ENCODE results near the gene AFAP1L2. TPM values are rescaled to one million over a fixed set of nuclear protein-coding genes. Genes with fewer than 3 reads are reported as not detected.

AFAP1L2 gene
- total and polyA plus RNA-seq, 9 of the 15 experiments (the other 6 are each of a cell fraction or from before 2014, with no cell fraction given), result 0.07 TPM; not detected in 8

DNA sequence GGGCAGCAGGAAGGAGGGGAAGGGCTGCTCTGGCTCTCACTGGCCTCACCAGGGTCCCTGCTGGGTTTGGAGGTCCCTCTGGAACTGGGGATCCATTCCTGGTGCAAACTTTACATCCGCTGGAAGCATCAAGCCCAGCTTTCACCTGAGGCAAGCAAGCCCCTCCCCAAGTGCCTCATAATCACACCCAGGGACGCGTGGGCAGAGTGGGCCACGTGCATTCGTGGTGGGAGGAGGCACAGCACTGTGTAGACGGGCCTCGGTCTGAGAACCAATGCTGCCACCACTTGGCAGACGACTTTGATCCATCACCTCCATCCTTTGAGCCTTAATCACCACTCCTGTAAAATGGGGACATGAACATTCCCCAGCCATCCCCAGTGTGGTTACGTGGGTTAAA, 91.2 kb downstream of the AFAP1L2 start:
- H3K36me3 ChIP-seq (ENCODE audit: control insufficient read depth, insufficient read depth, low read length), result no peaks in the 10 kb centered on the region
- DNase-seq (ENCODE audit: extremely low read depth in 1 of 4, low spot score in 3 of 4) (no peak), ATAC-seq (no peak), FAIRE-seq (no peak)
- intact Hi-C loops (cut with micrococcal nuclease), result no loop called here
- H2AFZ ChIP-seq (ENCODE audit: low read depth, low read length), result no peak overlapping the region
- no peaks in the 10 kb centered on the region for H3K79me2 ChIP-seq (ENCODE audit: control insufficient read depth, insufficient read depth, low read length)
- H3K9ac ChIP-seq (ENCODE audit: insufficient read depth in 1 of 2, low read depth in 2 of 2, low read length in 2 of 2), result no peak overlapping the region
- H4K20me1 ChIP-seq (replicated peaks; ENCODE audit: control insufficient read depth, insufficient read depth, low read length), result no peaks in the 10 kb centered on the region
- peaks cover 0 to 43% of the 10 kb centered on the region in 2 experiments; a peak in 3 of 5 replicates for H3K27me3 ChIP-seq (ENCODE audit: control insufficient read depth in 2 of 2, insufficient read depth in 2 of 2, low read length in 2 of 2)
- in situ Hi-C loops (cut with MboI), result no loop called here
- no peak overlapping the region for H3K27ac ChIP-seq (ENCODE audit: extremely low read depth, low read depth, low read length)
- CTCF ChIA-PET (ENCODE audit: low intra/inter-chr PET ratio), result no interaction called here
- no peak overlapping the region for H3K4me2 ChIP-seq (ENCODE audit: insufficient read depth, low read length)
- TF ChIP-seq ARNT (IDR thresholded peaks at IDR 0.05) (no peak), E2F1 (CRISPR knock-in tag; IDR thresholded peaks at IDR 0.05) (no peak), HDGF (IDR thresholded peaks at IDR 0.05) (no peak), SMAD4 (CRISPR knock-in tag; conservative IDR thresholded peaks at IDR 0.05) (no peak), MAFG (tag; conservative IDR thresholded peaks at IDR 0.05) (no peak), PHB2 (IDR thresholded peaks at IDR 0.05; ENCODE audit: low read depth) (no peak), TRIM24 (IDR thresholded peaks at IDR 0.05) (no peak), SRF (CRISPR knock-in tag; IDR thresholded peaks at IDR 0.05) (no peak), NR2F6 (CRISPR knock-in tag; IDR thresholded peaks at IDR 0.05) (no peak), ZKSCAN1 (IDR thresholded peaks at IDR 0.05; ENCODE audit: low read depth, low read length) (no peak), TSC22D4 (tag; IDR thresholded peaks at IDR 0.05) (no peak), NFRKB (IDR thresholded peaks at IDR 0.05; ENCODE audit: low read depth) (no peak), EP400 (IDR thresholded peaks at IDR 0.05) (no peak), LEF1 (IDR thresholded peaks at IDR 0.05) (no peak), THRAP3 (IDR thresholded peaks at IDR 0.05; ENCODE audit: borderline replicate concordance) (no peak), SMC3 (conservative IDR thresholded peaks at IDR 0.05; ENCODE audit: insufficient read depth, low read depth, low read length) (no peak), SIX5 (IDR thresholded peaks at IDR 0.05; ENCODE audit: borderline replicate concordance in 1 of 2, insufficient read depth in 1 of 2, low read depth in 1 of 2, low read length in 2 of 2) (no peak), SNIP1 (IDR thresholded peaks at IDR 0.05; ENCODE audit: low read depth) (no peak)
- TF ChIP-seq, protein P1, sequence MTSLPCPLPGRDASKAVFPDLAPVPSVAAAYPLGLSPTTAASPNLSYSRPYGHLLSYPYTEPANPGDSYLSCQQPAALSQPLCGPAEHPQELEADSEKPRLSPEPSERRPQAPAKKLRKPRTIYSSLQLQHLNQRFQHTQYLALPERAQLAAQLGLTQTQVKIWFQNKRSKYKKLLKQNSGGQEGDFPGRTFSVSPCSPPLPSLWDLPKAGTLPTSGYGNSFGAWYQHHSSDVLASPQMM (CRISPR knock-in tag; IDR thresholded peaks at IDR 0.05), result no peak
- TF ChIP-seq, protein P2, sequence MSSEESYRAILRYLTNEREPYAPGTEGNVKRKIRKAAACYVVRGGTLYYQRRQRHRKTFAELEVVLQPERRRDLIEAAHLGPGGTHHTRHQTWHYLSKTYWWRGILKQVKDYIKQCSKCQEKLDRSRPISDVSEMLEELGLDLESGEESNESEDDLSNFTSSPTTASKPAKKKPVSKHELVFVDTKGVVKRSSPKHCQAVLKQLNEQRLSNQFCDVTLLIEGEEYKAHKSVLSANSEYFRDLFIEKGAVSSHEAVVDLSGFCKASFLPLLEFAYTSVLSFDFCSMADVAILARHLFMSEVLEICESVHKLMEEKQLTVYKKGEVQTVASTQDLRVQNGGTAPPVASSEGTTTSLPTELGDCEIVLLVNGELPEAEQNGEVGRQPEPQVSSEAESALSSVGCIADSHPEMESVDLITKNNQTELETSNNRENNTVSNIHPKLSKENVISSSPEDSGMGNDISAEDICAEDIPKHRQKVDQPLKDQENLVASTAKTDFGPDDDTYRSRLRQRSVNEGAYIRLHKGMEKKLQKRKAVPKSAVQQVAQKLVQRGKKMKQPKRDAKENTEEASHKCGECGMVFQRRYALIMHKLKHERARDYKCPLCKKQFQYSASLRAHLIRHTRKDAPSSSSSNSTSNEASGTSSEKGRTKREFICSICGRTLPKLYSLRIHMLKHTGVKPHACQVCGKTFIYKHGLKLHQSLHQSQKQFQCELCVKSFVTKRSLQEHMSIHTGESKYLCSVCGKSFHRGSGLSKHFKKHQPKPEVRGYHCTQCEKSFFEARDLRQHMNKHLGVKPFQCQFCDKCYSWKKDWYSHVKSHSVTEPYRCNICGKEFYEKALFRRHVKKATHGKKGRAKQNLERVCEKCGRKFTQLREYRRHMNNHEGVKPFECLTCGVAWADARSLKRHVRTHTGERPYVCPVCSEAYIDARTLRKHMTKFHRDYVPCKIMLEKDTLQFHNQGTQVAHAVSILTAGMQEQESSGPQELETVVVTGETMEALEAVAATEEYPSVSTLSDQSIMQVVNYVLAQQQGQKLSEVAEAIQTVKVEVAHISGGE (CRISPR knock-in tag; IDR thresholded peaks at IDR 0.05), result no peak
- 2% methylated on average over 6 of the region's 9 CpGs for WGBS (ENCODE audit: insufficient coverage, low coverage, missing lambda C conversion rate)
- H3K4me1 ChIP-seq (replicated peaks in 1 of 2; ENCODE audit: control insufficient read depth in 2 of 2, insufficient read depth in 2 of 2, low read length in 2 of 2), result no peaks in the 10 kb centered on the region
- no peaks in the 10 kb centered on the region for H3K9me3 ChIP-seq (replicated peaks; ENCODE audit: control insufficient read depth, insufficient read depth, low read depth, low read length)
- no peaks in the 10 kb centered on the region for H3K9me1 ChIP-seq (ENCODE audit: control insufficient read depth, insufficient read depth, low read length)
- BruUV-seq (replicated peaks), result no TSS peak
- H3K4me3 ChIP-seq, result no peak overlapping the region
- POLR2A ChIA-PET, result no interaction called here

Data from K562 (cell line).